Erythroblast (primary cell): ENCODE data around the gene SERINC5.
"Not testable (repeated sequence)": the region's sequence is repeated elsewhere in the genome, so short reads cannot be mapped to it uniquely, and the experiment has no call there.

Experiments
- GATA1 ChIP-seq: IDR thresholded peaks from 2 replicates; pipeline ENCODE4 v1.6.1; 2011; ENCODE audit warnings: low read depth, mild to moderate bottlenecking, control low read depth, low read length, moderate library complexity
- POLR2A ChIP-seq: IDR thresholded peaks from 2 replicates; pipeline ENCODE4 v1.6.1; 2011; ENCODE audit warnings: mild to moderate bottlenecking, low read length

- TF ChIP-seq POLR2A, GATA1: not testable (repeated sequence)
Measured at GRCh38 chr5:80111376-80111990, 144.4 kb downstream of the SERINC5 start.
